ENCODE measurements around the gene PCYT1B. TPM values are rescaled to one million over a fixed set of nuclear protein-coding genes. Genes with fewer than 3 reads are reported as not detected.

PCYT1B gene
- total RNA-seq, 1 donor from 2014 or later = 0.12 TPM

GRCh38 chrX:24547961-24548360 lies 99.2 kb downstream of the PCYT1B start:
- no peak for DNase-seq (ENCODE audit: low read depth)
- TF ChIP-seq, protein P1, sequence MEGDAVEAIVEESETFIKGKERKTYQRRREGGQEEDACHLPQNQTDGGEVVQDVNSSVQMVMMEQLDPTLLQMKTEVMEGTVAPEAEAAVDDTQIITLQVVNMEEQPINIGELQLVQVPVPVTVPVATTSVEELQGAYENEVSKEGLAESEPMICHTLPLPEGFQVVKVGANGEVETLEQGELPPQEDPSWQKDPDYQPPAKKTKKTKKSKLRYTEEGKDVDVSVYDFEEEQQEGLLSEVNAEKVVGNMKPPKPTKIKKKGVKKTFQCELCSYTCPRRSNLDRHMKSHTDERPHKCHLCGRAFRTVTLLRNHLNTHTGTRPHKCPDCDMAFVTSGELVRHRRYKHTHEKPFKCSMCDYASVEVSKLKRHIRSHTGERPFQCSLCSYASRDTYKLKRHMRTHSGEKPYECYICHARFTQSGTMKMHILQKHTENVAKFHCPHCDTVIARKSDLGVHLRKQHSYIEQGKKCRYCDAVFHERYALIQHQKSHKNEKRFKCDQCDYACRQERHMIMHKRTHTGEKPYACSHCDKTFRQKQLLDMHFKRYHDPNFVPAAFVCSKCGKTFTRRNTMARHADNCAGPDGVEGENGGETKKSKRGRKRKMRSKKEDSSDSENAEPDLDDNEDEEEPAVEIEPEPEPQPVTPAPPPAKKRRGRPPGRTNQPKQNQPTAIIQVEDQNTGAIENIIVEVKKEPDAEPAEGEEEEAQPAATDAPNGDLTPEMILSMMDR (conservative IDR thresholded peaks at IDR 0.05; ENCODE audit: low read depth, low read length) = no peak
- H3K4me3 ChIP-seq (ENCODE audit: low read depth, low read length) = no peak overlapping the region

DNA sequence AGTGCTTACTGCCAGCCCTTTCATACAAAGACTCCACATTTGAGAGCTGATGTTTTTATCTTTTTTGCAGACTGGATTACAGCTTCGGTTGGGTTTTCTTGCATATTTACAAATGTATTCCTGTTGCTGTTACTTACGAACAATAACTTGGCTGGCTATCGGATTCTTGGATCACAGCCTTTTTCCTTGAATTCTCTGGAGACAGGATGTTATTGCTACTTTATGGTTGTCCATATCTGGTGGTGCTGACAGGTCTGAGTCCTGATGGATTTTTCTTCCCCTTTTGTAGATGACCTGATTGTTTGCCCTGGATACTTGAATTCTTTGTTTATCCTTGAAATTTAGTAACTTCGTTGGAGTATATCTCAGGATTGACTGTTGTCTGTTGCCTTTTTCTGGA lies 104.4 kb downstream of the PCYT1B start:
- TF ChIP-seq, protein P1 (conservative IDR thresholded peaks at IDR 0.05; ENCODE audit: low read depth, low read length) = no peak
- H3K4me3 ChIP-seq (ENCODE audit: low read depth, low read length) = no peak overlapping the region
- no peak for DNase-seq (ENCODE audit: low read depth)

DNA sequence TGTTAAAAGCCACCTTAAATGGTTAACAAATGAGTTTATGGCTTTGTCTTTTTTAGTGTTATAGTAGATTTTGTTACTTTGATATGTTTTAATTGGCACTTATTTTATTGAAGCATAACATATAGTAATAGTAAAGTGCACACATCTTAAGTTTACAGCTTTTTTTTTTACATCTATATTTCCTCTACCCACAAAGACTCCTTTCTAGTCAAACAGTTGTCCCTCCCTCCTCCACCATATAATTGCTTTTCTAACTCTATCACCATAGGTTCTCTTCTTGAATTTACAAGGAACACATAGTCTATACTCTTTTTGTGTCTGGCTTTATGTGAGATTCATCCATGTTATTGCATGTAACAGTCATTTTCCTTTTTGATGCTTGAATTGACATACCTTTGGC lies 110.6 kb downstream of the PCYT1B start:
- no peak for DNase-seq (ENCODE audit: low read depth)
- TF ChIP-seq, protein P1 (conservative IDR thresholded peaks at IDR 0.05; ENCODE audit: low read depth, low read length) = no peak
- H3K4me3 ChIP-seq (ENCODE audit: low read depth, low read length) = no peak overlapping the region

DNA sequence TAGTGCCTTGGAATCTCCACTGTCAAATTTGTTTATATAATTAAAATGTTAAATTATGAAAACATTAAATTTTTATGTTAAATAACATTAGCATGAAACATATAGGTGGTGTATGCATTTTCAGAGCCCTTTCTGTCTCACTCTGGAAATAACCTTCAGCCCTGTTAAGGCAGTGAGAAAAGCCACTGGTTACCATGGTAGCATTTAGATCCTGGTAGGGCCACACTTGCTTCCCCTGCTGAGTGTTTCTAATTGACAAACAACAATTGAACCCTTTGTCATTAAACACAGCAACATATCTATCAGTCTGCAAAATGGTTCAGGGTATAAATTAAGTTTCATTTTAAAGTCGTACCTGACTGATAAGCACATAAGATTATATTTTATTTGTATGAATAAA lies 118.5 kb downstream of the PCYT1B start:
- TF ChIP-seq, protein P1 (conservative IDR thresholded peaks at IDR 0.05; ENCODE audit: low read depth, low read length) = no peak
- no peak for DNase-seq (ENCODE audit: low read depth)
- no peak overlapping the region for H3K4me3 ChIP-seq (ENCODE audit: low read depth, low read length)

- no peak overlapping the region for H3K4me3 ChIP-seq (ENCODE audit: low read depth, low read length)
- TF ChIP-seq, protein P1 (conservative IDR thresholded peaks at IDR 0.05; ENCODE audit: low read depth, low read length) = no peak
- no peak for DNase-seq (ENCODE audit: low read depth)
Measured at GRCh38 chrX:24526616-24527015, 120.5 kb downstream of the PCYT1B start.

- no peak overlapping the region for H3K4me3 ChIP-seq (ENCODE audit: low read depth, low read length)
- TF ChIP-seq, protein P1 (conservative IDR thresholded peaks at IDR 0.05; ENCODE audit: low read depth, low read length) = no peak
Measured at GRCh38 chrX:24525455-24525854, 121.7 kb downstream of the PCYT1B start.

DNA sequence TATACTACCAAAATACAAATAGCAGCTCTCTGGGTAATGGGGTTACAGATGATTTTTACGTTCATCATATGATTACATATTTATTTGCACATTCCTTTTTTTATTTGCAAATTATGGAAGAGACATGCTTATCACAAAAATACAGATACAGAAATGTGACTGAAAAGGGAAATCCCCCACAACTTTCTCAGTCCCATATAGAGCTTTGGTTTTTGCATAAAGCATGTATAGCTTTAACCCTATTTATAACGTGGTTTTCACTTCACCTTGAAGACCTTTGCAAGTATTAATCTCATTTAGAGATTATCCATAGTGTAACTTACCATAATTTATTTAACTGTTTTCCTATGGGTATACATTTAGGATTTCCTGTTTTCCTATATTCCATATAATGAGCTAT lies 126.7 kb downstream of the PCYT1B start:
- no peak overlapping the region for H3K4me3 ChIP-seq (ENCODE audit: low read depth, low read length)
- DNase-seq (ENCODE audit: low read depth) = no peak
- TF ChIP-seq, protein P1 (conservative IDR thresholded peaks at IDR 0.05; ENCODE audit: low read depth, low read length) = no peak

More at GRCh38 chrX:24525455-24525854, 121.7 kb downstream of the PCYT1B start:
- DNase-seq (ENCODE audit: low read depth) = no peak

Measured in epithelial cell of proximal tubule (primary cell).